Activated naive CD8-positive, alpha-beta T cell treated with anti-CD3 and anti-CD28 coated beads, Interleukin-2, amount 10 ng/mL, durations not matched to agents 7 days and 5 days (primary cell): ENCODE measurements around the gene DRG1. TPM values are rescaled to one million over a fixed set of nuclear protein-coding genes. Genes with fewer than 3 reads are reported as not detected.

Experiments used
- total RNA-seq, 2 experiments: library from RNA; stranded (reverse); gene quantifications; one replicate each; pipeline ENCODE4 v1.2.3, GENCODE V29; 2021

DRG1 gene
- total RNA-seq, 2 experiments from 2014 or later = 71.9 to 87.8 TPM

Other genes starting within 250 kb of the DRG1 start
- 10 to 100 TPM; 21.8 to 22.4 TPM for gene RNF185, start 239.4 kb upstream of the DRG1 start, total RNA-seq
- gene LIMK2, start 187.3 kb upstream of the DRG1 start, total RNA-seq = 10 to 100 TPM; 38.9 to 39.9 TPM
- 100 to 1,000 TPM; 110 to 125 TPM for gene PIK3IP1, start 107.1 kb upstream of the DRG1 start, total RNA-seq
- gene PATZ1, start 53.3 kb upstream of the DRG1 start, total RNA-seq = 10 to 100 TPM; 36.2 to 37.2 TPM
- 10 to 100 TPM; 38.6 to 41.0 TPM for gene EIF4ENIF1, start 90.2 kb downstream of the DRG1 start, total RNA-seq
- 100 to 1,000 TPM; 209 to 210 TPM for gene SFI1, start 96.9 kb downstream of the DRG1 start, total RNA-seq